LNCAP (cell line): Measurements from ENCODE around the gene KRTAP5-9.
"Not testable (repeated sequence)": the region's sequence is repeated elsewhere in the genome, so short reads cannot be mapped to it uniquely, and the experiment has no call there.

Experiments used
- TF ChIP-seq, protein P1 (sequence below): fragments of 450-650 bp; IDR thresholded peaks from 2 replicates; pipeline ENCODE4 v1.5.1; 2017; ENCODE audit warnings: mild to moderate bottlenecking

KRTAP5-9 gene

DNA sequence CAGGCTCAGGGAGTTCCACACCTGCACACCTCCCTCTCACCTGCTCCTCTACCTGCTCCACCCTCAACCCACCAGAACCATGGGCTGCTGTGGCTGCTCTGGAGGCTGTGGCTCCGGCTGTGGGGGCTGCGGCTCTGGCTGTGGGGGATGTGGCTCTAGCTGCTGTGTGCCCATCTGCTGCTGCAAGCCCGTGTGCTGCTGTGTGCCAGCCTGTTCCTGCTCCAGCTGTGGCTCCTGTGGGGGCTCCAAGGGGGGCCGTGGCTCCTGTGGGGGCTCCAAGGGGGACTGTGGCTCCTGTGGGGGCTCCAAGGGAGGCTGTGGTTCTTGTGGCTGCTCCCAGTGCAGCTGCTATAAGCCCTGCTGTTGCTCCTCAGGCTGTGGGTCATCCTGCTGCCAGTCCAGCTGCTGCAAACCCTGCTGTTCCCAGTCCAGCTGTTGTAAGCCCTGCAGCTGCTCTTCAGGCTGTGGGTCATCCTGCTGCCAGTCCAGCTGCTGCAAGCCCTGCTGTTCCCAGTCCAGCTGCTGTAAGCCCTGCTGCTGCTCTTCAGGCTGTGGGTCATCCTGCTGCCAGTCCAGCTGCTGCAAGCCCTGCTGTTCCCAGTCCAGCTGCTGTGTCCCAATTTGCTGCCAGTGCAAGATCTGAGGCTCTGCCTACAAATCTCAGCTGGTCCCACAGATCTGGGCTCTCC, 10.1 kb upstream of the KRTAP5-9 start, which contains the start of gene KRTAP5-8:
KRTAP5-8 (plus strand) TSS at position 49 of the 689 bp plus-strand sequence; CDS start at position 80, 31 bp downstream.
- TF ChIP-seq, protein P1, sequence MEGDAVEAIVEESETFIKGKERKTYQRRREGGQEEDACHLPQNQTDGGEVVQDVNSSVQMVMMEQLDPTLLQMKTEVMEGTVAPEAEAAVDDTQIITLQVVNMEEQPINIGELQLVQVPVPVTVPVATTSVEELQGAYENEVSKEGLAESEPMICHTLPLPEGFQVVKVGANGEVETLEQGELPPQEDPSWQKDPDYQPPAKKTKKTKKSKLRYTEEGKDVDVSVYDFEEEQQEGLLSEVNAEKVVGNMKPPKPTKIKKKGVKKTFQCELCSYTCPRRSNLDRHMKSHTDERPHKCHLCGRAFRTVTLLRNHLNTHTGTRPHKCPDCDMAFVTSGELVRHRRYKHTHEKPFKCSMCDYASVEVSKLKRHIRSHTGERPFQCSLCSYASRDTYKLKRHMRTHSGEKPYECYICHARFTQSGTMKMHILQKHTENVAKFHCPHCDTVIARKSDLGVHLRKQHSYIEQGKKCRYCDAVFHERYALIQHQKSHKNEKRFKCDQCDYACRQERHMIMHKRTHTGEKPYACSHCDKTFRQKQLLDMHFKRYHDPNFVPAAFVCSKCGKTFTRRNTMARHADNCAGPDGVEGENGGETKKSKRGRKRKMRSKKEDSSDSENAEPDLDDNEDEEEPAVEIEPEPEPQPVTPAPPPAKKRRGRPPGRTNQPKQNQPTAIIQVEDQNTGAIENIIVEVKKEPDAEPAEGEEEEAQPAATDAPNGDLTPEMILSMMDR, result not testable (repeated sequence)

- TF ChIP-seq, protein P1, result no peak
These were observed 9.6 kb upstream of the KRTAP5-9 start for GRCh38 chr11:71538666-71538990.

DNA sequence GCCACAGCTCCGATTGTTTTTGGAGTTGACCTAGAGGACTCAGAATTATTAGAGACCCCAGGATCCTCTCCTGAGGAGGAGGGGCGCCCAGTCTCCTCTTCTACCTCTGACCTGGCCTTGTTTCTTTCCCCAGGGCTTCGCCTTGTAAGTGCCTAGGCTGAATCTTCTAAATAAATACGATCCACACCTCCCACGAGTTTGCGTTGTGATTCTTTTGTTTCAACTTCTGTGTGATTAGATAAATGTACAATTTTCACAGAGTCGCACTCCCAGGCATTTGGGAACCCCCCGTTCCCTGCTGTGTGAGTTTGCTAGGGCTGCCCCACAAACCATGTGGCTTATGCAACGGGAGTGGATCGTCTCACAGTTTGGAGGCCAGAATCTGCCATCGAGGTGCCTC, 9.2 kb upstream of the KRTAP5-9 start:
- TF ChIP-seq, protein P1, result no peak

GRCh38 chr11:71542382-71542781, 5.8 kb upstream of the KRTAP5-9 start:
- TF ChIP-seq, protein P1, result no peak

DNA sequence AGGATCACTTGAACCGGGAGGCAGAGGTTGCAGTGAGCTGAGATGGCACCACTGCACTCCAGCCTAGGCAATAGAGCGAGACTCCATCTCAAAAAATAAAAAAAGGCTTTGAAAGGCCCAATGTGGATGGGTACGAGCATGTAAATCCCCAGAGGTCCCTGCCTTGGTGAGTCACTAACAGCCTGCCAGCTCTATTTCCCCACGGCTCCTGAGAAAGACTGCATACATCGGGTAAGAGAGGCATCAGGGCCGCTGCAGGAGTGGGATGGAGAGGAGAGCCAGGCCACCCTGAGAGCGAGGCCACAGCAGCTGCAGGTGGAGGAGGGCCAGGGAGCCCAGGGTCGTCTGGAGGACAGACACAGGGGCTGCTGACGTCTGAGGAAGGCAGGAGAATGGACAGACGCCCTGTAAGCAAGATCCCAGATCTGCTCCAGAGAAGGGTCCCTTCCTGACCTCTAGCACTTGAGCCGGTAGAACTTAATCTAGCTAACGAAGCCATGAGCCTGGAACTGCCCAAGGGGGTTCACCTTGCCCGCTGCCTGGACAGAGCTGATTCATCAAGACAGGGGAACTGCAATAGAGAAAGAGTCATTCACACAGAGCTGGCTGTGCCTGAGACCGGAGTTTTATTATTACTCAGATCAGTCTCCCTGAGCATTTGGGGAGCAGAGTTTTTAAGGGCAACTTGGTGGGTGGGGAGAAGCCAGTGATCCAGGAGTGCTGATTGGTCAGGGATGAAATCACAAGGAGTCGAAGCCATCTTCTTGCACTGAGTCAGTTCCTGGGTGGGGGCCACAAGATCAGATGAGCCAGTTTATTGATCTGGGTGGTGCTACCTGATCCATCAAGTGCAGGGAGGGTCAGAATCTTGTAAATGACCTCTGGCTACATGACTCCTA, 5.1 kb upstream of the KRTAP5-9 start:
- TF ChIP-seq, protein P1, result no peak

GRCh38 chr11:71543866-71544265, 4.4 kb upstream of the KRTAP5-9 start:
- TF ChIP-seq, protein P1, result no peak

- TF ChIP-seq, protein P1, result no peak
These were observed 3.5 kb upstream of the KRTAP5-9 start for GRCh38 chr11:71544525-71545214.
